Measurements from ENCODE around the gene SRBD1. TPM values are rescaled to one million over a fixed set of nuclear protein-coding genes. Genes with fewer than 3 reads are reported as not detected.

SRBD1 gene
- total RNA-seq, 1 donor from 2014 or later = 18.3 TPM

- no peak for DNase-seq (ENCODE audit: low spot score)
- H3K27me3 Mint-ChIP-seq (ENCODE audit: insufficient read depth) = no peaks in the 10 kb centered on the region
- no peaks in the 10 kb centered on the region for H3K4me1 Mint-ChIP-seq (ENCODE audit: low read depth)
- intact Hi-C loops (cut with micrococcal nuclease) = no loop called here
- no peaks in the 10 kb centered on the region for H3K9me3 Mint-ChIP-seq
- H3K36me3 Mint-ChIP-seq (ENCODE audit: low read depth) = peaks cover 10% of the 10 kb centered on the region
- H3K27ac Mint-ChIP-seq = no peak overlapping the region
- no peak overlapping the region for H3K4me3 Mint-ChIP-seq
Observed at GRCh38 chr2:45406621-45407020, 204.4 kb downstream of the SRBD1 start.

- no peak overlapping the region for H3K4me3 Mint-ChIP-seq
- no peaks in the 10 kb centered on the region for H3K4me1 Mint-ChIP-seq (ENCODE audit: low read depth)
- H3K36me3 Mint-ChIP-seq (ENCODE audit: low read depth) = peaks cover 1% of the 10 kb centered on the region
- no peaks in the 10 kb centered on the region for H3K27me3 Mint-ChIP-seq (ENCODE audit: insufficient read depth)
- intact Hi-C loops (cut with micrococcal nuclease) = no loop called here
- H3K27ac Mint-ChIP-seq = no peak overlapping the region
- DNase-seq (ENCODE audit: low spot score) = no peak
- no peaks in the 10 kb centered on the region for H3K9me3 Mint-ChIP-seq
Observed at GRCh38 chr2:45404807-45405297, 206.2 kb downstream of the SRBD1 start.

GRCh38 chr2:45403036-45403435 is 208.0 kb downstream of the SRBD1 start:
- no peaks in the 10 kb centered on the region for H3K4me1 Mint-ChIP-seq (ENCODE audit: low read depth)
- no peaks in the 10 kb centered on the region for H3K9me3 Mint-ChIP-seq
- intact Hi-C loops (cut with micrococcal nuclease) = no loop called here
- no peak overlapping the region for H3K27ac Mint-ChIP-seq
- no peak for DNase-seq (ENCODE audit: low spot score)
- H3K36me3 Mint-ChIP-seq (ENCODE audit: low read depth) = peaks cover under 1% of the 10 kb centered on the region
- no peak overlapping the region for H3K4me3 Mint-ChIP-seq
- no peaks in the 10 kb centered on the region for H3K27me3 Mint-ChIP-seq (ENCODE audit: insufficient read depth)

GRCh38 chr2:45401431-45401922 is 209.6 kb downstream of the SRBD1 start:
- H3K9me3 Mint-ChIP-seq = no peaks in the 10 kb centered on the region
- DNase-seq (ENCODE audit: low spot score) = no peak
- no peaks in the 10 kb centered on the region for H3K36me3 Mint-ChIP-seq (ENCODE audit: low read depth)
- intact Hi-C loops (cut with micrococcal nuclease) = no loop called here
- H3K4me3 Mint-ChIP-seq = no peak overlapping the region
- H3K4me1 Mint-ChIP-seq (ENCODE audit: low read depth) = no peaks in the 10 kb centered on the region
- H3K27me3 Mint-ChIP-seq (ENCODE audit: insufficient read depth) = no peaks in the 10 kb centered on the region
- no peak overlapping the region for H3K27ac Mint-ChIP-seq

GRCh38 chr2:45399040-45399784 is 211.9 kb downstream of the SRBD1 start:
- H3K4me1 Mint-ChIP-seq (ENCODE audit: low read depth) = no peaks in the 10 kb centered on the region
- no peak overlapping the region for H3K4me3 Mint-ChIP-seq
- H3K27ac Mint-ChIP-seq = no peak overlapping the region
- no peaks in the 10 kb centered on the region for H3K9me3 Mint-ChIP-seq
- H3K36me3 Mint-ChIP-seq (ENCODE audit: low read depth) = no peaks in the 10 kb centered on the region
- no peaks in the 10 kb centered on the region for H3K27me3 Mint-ChIP-seq (ENCODE audit: insufficient read depth)
- no peak for DNase-seq (ENCODE audit: low spot score)
- intact Hi-C loops (cut with micrococcal nuclease) = no loop called here

- Mint-ChIP-seq H3K27me3 (ENCODE audit: insufficient read depth) (no peaks in the 10 kb centered on the region), H3K9me3 (no peaks in the 10 kb centered on the region), H3K36me3 (ENCODE audit: low read depth) (peaks cover 5% of the 10 kb centered on the region), H3K27ac (no peak overlapping the region), H3K4me1 (ENCODE audit: low read depth) (no peaks in the 10 kb centered on the region), H3K4me3 (no peak overlapping the region)
- intact Hi-C loops (cut with micrococcal nuclease) = loop anchor here (2.0 kb wide), 1 partner anchor 24 kb away; no protein-coding TSS in a partner anchor
- DNase-seq (ENCODE audit: low spot score) = no peak
Observed at GRCh38 chr2:45397292-45397691, 213.8 kb downstream of the SRBD1 start.

GRCh38 chr2:45396671-45397070 is 214.4 kb downstream of the SRBD1 start:
- Mint-ChIP-seq H3K36me3 (ENCODE audit: low read depth) (peaks cover 5% of the 10 kb centered on the region), H3K9me3 (no peaks in the 10 kb centered on the region), H3K4me1 (ENCODE audit: low read depth) (no peaks in the 10 kb centered on the region), H3K27me3 (ENCODE audit: insufficient read depth) (no peaks in the 10 kb centered on the region), H3K4me3 (no peak overlapping the region), H3K27ac (no peak overlapping the region)
- DNase-seq (ENCODE audit: low spot score) = no peak
- intact Hi-C loops (cut with micrococcal nuclease) = loop anchor here (2.0 kb wide), 1 partner anchor 24 kb away; no protein-coding TSS in a partner anchor

GRCh38 chr2:45394842-45395241 is 216.2 kb downstream of the SRBD1 start:
- Mint-ChIP-seq H3K36me3 (ENCODE audit: low read depth) (peaks cover 5% of the 10 kb centered on the region), H3K9me3 (no peaks in the 10 kb centered on the region), H3K4me1 (ENCODE audit: low read depth) (no peaks in the 10 kb centered on the region), H3K27me3 (ENCODE audit: insufficient read depth) (no peaks in the 10 kb centered on the region), H3K4me3 (no peak overlapping the region), H3K27ac (no peak overlapping the region)
- no peak for DNase-seq (ENCODE audit: low spot score)
- intact Hi-C loops (cut with micrococcal nuclease) = no loop called here

GRCh38 chr2:45394216-45394615 is 216.9 kb downstream of the SRBD1 start:
- no peak overlapping the region for H3K27ac Mint-ChIP-seq
- no peaks in the 10 kb centered on the region for H3K27me3 Mint-ChIP-seq (ENCODE audit: insufficient read depth)
- H3K9me3 Mint-ChIP-seq = no peaks in the 10 kb centered on the region
- H3K36me3 Mint-ChIP-seq (ENCODE audit: low read depth) = peaks cover 9% of the 10 kb centered on the region
- no peak for DNase-seq (ENCODE audit: low spot score)
- H3K4me3 Mint-ChIP-seq = no peak overlapping the region
- intact Hi-C loops (cut with micrococcal nuclease) = no loop called here
- H3K4me1 Mint-ChIP-seq (ENCODE audit: low read depth) = no peaks in the 10 kb centered on the region

DNA sequence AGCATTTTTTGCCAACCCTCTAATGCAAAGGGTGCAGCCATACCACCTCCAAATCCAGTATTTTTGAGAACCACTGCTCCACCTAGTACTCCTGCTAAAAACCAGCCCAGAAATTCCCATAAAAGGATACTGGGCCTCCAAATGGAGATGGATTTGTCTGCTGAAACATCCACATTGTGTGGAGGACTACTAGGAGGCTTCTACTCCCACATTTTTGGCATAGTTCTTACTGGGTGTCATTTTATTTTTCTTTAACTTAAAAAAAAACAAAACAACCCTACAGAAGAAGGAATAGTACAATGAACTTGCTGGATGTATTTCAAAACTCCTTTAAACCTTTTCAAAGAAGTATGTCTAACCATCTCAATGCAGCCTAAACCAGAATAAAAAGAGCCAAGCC is 219.2 kb downstream of the SRBD1 start:
- intact Hi-C loops (cut with micrococcal nuclease) = no loop called here
- Mint-ChIP-seq H3K4me1 (ENCODE audit: low read depth) (no peaks in the 10 kb centered on the region), H3K27me3 (ENCODE audit: insufficient read depth) (no peaks in the 10 kb centered on the region), H3K9me3 (no peaks in the 10 kb centered on the region), H3K36me3 (ENCODE audit: low read depth) (peaks cover 20% of the 10 kb centered on the region), H3K27ac (no peak overlapping the region), H3K4me3 (no peak overlapping the region)
- no peak for DNase-seq (ENCODE audit: low spot score)

- Mint-ChIP-seq H3K27ac (no peak overlapping the region), H3K4me1 (ENCODE audit: low read depth) (no peaks in the 10 kb centered on the region), H3K4me3 (no peak overlapping the region), H3K9me3 (no peaks in the 10 kb centered on the region), H3K36me3 (ENCODE audit: low read depth) (peaks cover 20% of the 10 kb centered on the region), H3K27me3 (ENCODE audit: insufficient read depth) (no peaks in the 10 kb centered on the region)
- intact Hi-C loops (cut with micrococcal nuclease) = no loop called here
- no peak for DNase-seq (ENCODE audit: low spot score)
Observed at GRCh38 chr2:45390861-45391260, 220.2 kb downstream of the SRBD1 start.

DNA sequence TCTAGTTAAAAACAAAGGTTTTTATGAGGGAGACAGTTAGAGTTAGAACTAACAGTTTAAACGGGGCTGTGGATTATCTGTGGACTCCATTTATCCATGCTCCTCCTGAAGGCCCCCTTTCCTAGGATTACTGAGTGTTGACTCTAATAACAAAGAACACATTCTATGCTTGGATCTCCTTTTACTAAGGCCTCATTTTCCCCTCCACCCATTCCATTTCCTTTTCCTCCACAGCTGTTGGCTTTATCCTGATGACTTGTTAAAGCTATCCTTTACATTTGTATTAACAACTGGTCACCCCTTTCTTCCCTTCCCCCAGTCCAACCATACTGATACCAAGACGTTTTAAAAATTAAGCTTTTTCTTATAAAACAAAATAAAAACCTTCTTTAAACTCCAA is 220.6 kb downstream of the SRBD1 start:
- Mint-ChIP-seq H3K4me1 (ENCODE audit: low read depth) (no peaks in the 10 kb centered on the region), H3K4me3 (no peak overlapping the region), H3K9me3 (no peaks in the 10 kb centered on the region), H3K27ac (no peak overlapping the region), H3K27me3 (ENCODE audit: insufficient read depth) (no peaks in the 10 kb centered on the region), H3K36me3 (ENCODE audit: low read depth) (peaks cover 20% of the 10 kb centered on the region)
- intact Hi-C loops (cut with micrococcal nuclease) = no loop called here
- DNase-seq (ENCODE audit: low spot score) = no peak

GRCh38 chr2:45388541-45389100 is 222.4 kb downstream of the SRBD1 start:
- Mint-ChIP-seq H3K27ac (no peak overlapping the region), H3K4me1 (ENCODE audit: low read depth) (no peaks in the 10 kb centered on the region), H3K9me3 (no peaks in the 10 kb centered on the region), H3K36me3 (ENCODE audit: low read depth) (peaks cover 20% of the 10 kb centered on the region), H3K4me3 (no peak overlapping the region), H3K27me3 (ENCODE audit: insufficient read depth) (no peaks in the 10 kb centered on the region)
- no peak for DNase-seq (ENCODE audit: low spot score)
- intact Hi-C loops (cut with micrococcal nuclease) = no loop called here

All from activated T-helper 1 cell treated with anti-CD3 and anti-CD28 coated beads, Interleukin-12 subunit alpha, Interleukin-12 subunit beta, Interleukin-2, Interleukin-4 antibody, amounts not matched to agents 30 ng/mL and 10 ng/mL and 1 ng/mL, durations not matched to agents 14 hours and 24 hours and 36 hours (primary cell).